HTERT RPE-1 (cell line): ENCODE results near the gene DSN1.

Experiments
- in situ Hi-C: fragments of 300-500 bp; cut with MboI; formaldehyde crosslinking; loops from 4 replicates; pipeline ENCODE4 v1.14.3; 2020; ENCODE audit warnings: low sequenced_read_pairs

Gene DSN1

GRCh38 chr20:36758276-36758675 lies 15.3 kb downstream of the DSN1 start:
- in situ Hi-C loops, result no loop called here

DNA sequence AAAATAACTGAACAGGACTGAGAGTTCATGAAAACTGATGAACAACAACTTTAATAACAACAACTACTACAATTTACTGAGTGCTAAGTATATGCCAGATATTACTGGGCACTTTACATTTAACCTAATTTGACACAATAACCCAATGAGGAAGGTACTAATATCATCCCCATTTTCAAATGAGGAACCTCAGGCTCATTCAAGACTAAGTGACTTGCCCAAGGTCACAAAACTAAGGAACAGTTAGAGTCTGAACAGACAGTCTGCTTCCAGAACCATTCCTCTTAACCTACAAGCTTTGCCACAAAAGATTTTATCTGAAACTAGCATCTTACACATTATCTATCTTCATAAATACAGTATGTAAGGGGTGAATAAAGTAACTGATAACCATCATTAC lies 17.1 kb downstream of the DSN1 start:
- in situ Hi-C loops, result no loop called here

DNA sequence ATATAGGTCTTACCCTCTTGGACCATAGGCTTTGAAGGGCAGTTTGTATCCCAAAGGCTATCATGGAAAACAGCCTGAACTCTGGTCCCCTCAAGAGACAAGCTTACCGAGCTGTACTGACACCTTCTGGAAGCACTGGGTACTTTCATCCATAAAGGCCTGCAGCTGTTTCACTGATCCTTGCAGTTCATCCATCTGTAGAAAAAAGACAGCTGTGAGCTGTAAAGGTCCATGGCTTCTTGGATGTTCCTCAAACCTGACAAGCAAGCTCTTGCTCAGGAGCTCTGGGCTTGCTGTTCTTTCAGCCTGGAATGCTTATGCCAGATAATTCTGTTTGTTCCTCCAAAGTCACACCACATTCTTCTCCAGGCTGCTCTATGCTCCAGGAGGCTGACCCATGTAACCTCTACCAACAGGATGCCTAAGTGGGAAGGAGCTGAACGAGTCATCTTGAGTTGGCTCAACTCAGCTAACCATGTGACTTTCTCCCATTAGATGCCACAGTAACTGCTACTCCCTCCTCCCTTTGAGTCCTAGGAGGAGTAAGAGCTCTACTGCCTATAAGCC lies 18.8 kb downstream of the DSN1 start:
- in situ Hi-C loops, result no loop called here

DNA sequence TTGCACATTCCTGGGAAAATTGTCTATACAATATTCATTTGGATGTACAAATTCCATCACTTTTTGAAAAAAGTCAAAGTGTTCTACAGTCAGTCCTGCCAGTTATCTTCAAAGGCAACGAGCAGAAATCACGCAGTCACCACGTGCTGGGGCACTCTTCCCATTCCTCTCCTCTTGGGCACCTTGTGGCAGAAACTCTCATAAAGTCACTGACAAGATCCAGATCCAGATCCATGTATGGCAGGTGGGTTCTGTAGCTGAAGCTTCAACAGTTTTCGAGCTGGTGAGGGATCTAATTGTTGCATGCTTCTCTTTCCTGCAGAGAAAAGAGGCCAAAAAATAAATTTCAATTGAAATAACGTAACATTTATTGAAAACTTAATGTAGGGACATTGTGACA lies 21.0 kb downstream of the DSN1 start:
- in situ Hi-C loops, result no loop called here

DNA sequence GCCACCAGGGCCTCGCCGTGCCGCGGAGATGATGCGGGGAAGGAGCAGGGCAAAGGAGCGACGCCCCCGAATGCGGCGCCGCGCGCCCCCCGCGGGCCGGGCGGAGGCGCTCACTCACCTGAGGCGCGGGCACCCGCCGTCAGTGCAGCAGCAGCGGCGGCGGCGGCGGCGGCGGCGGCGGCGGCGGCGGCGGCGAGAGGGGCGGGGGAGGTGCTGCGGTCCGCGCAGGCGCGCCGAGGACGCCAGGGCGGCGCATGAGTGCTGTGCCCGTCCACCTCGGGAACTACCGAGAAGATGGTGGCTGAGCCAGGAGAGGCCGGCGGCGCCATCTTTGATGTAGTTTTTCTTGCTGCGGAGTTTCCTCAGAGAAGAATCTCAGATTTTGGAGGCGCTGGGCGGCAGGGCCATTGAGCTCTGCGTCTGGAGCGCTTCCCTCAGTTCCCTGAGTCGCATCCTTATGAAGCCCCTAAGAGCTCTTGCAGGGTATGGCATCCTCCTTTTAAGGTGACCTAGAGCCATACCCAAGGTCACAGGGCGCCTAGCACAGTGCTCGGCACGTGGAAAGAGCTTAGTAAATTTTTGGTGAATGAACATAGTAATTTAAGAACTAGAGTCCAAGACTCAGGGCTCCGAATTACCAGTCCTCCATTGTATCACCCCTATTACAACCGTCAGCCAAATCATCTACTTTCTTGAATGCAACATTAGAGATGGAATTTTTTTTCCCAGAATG lies 27.5 kb downstream of the DSN1 start, which contains the start of gene NDRG3:
TSS of gene NDRG3 (minus strand) at position 164 of the 733 bp plus-strand sequence. CDS start 24,355 bp downstream, outside the sequence.
- in situ Hi-C loops, result no loop called here

GRCh38 chr20:36745234-36745926 lies 28.2 kb downstream of the DSN1 start:
- in situ Hi-C loops, result no loop called here

- in situ Hi-C loops, result no loop called here
Measured at GRCh38 chr20:36744764-36745191, 28.8 kb downstream of the DSN1 start.

- in situ Hi-C loops, result no loop called here
Measured at GRCh38 chr20:36744243-36744642, 29.3 kb downstream of the DSN1 start.

DNA sequence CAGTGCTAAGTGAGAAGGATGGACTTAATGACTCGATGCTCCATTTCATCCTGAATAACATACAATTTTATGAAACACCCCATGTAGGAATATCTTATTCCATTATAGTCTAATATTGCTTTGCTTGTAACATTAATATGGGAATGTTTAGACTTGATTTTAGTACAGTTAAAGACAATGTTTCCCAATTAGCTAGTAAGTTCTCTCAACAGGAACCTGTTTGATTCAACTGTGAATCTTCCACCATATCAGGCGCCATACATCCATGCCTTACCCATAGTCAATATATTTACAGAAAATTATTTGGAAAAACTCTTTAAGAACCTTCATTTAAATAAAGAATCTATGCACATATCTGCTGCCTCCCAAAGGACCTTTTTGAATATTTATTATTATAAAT lies 31.0 kb downstream of the DSN1 start:
- in situ Hi-C loops, result no loop called here

GRCh38 chr20:36741072-36741471 lies 32.5 kb downstream of the DSN1 start:
- in situ Hi-C loops, result no loop called here

- in situ Hi-C loops, result no loop called here
Measured at GRCh38 chr20:36737183-36737499, 36.4 kb downstream of the DSN1 start.

DNA sequence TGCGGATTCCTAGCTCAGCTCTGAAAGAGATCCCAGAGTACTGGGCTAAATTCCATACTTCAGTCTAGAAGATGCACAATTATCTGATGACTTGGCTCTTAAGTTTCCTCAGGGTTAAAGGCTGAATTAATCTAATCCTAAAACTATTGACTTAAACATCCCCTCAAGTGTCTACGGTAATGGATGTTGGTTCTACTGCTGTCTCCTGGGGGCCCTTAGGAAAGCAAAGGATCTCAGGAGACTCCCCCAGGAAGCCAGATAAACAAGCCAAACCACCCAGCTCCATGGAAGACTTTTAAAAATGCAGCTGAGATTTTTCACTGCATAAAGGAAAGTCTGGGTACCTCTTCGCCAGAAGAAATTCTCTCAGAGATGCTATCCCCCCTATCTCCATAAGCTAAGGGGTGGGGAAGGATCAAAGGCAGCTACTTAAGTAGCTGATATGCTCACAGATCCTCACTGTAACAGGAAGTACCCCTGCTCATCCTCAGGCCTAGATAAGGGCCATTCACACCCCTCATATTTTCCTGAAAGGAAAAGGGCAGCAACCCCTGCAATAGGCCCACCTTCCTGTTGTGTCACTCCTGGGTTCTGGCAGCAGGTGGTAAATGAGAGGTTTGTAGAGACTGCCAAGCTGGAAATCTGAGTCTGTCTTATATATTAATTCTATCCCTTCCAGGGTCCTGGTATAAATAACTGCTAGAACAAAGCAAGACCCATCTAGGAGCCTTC lies 36.9 kb downstream of the DSN1 start:
- in situ Hi-C loops, result no loop called here

DNA sequence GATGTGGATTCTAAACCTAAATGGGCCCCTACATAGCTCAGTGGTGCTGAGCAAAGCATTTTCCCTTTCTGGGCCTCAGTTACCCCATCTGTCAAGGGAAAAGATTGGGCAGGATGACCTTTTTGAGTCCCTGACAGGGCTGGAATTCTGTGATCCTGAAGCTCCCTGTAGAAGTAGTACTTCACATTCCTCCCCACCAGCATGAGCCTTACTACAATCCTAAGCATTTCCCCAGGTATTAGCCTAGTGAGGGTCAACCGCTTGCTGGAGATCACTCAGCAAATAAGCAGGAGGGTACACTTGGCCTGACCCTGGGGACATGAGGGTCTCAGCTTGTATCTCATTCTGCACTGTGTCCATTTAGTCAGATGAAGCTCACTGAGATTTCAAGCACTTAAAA lies 41.1 kb downstream of the DSN1 start:
- in situ Hi-C loops, result no loop called here

DNA sequence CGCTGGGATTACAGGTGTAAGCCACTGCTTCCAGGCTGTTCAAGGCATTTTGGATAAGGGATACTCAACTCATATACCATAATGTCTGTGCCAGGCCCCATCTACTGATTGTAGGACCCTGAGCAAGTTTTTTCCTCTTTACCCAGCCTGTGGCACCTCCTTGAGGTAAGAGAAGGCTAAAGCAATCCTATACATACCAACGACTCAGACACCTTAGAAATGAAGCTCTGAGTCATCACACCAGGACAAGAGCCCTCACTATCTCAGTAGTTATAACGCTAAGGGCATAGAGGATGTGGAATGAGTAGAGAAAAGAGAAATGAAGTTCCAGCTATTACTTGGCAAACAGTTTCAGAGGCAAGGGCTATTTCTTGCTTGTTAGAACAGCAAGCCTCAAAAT lies 44.6 kb downstream of the DSN1 start:
- in situ Hi-C loops, result no loop called here

DNA sequence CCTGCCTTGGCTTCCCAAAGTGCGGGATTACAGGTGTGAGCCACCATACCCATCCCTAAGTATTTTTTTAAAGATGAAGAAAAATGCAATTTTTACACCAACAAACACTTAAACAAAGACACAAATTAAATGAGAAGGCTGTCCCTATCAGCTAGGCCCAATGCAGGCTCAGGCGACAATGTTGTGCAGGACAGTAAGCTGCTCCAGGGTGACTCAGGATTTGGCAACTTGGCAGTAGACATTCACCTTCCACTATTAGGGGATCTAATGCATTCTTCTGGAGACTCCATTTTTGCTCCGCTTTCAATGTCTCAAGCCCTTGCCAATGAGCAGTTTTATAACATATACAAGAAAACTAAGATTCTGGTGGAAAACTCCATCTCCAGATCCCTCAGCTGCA lies 47.4 kb downstream of the DSN1 start:
- in situ Hi-C loops, result no loop called here

DNA sequence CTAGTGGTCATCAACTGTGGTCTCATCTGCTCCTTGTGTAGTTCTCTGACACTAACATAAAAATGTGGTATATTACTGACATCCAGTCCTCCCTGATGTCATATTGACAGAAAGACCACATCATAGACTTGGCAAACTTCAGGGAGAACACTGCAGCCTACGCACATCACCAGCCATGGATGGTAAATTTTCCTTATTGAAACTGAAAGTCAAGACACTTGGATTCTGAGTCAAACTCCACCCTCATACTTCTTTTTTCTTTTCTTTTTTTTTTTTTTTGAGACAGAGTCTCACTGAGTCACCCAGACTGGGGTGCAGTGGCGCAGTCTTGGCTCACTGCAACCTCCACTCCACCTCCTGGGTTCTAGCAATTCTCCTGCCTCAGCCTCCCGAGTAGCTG lies 53.1 kb downstream of the DSN1 start:
- in situ Hi-C loops, result no loop called here

GRCh38 chr20:36717657-36718056 lies 55.9 kb downstream of the DSN1 start:
- in situ Hi-C loops, result no loop called here

DNA sequence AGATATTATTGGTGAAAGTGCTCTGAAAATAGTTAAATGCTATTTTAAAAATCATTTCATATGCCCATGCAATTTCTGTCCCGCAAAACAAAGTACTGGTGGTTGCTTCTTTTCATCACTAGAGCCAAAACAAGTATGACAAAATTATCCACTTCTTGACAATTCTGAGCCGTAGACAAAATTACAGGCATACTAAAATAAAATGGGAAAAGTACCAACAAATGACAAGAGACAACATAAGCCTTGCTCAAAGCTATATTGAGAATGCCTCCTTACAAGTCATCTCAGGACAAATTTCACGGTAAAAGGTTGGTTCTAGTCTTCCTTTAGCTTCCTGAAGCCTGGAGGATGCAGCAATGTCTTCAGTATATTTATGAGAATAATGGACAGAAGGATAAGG lies 56.5 kb downstream of the DSN1 start:
- in situ Hi-C loops, result no loop called here

DNA sequence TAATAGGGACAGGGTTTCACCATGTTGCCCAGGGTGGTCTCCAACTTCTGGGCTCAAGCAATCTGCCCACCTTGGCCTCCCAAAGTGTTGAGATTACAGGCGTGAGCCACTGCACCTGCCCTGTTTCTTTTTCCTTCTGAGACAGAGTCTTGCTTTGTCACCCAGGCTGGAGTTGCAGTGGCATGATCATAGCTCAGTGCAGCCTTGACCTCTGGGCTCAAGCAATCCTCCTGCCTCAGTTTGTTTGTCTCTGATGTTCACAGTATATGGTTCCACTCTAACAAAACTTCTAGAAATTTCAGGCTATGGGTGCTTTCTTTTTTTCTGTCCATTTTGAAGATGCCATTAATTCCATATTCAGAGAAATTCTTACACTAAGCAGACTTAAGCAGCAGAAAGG lies 60.8 kb downstream of the DSN1 start:
- in situ Hi-C loops, result no loop called here

DNA sequence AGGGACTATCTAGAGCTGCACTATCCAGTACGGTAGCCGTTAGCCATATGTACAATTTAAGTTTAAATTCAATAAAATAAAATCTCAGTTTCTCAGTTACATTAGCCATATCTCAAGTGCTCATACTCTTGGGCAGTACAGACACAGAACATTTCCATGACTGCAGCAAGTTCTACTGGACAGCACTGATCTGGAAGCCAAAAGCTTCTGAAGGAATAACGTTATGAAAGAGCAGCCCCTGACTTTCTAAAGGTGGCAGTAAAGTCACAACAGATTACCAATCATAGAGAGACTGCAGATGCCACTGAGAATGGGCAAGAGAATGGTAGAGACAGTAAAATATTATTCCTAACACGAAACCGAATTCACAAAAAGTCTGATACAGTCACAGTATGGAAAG lies 64.4 kb downstream of the DSN1 start:
- in situ Hi-C loops, result no loop called here

- in situ Hi-C loops, result no loop called here
Measured at GRCh38 chr20:36703530-36703929, 70.0 kb downstream of the DSN1 start.
